Measurements from ENCODE around the gene IQGAP2.

Gene IQGAP2

GRCh38 chr5:76720988-76721569 is 318.0 kb downstream of the IQGAP2 start:
- TF ChIP-seq ELF4 (IDR thresholded peaks at IDR 0.05) (no peak), LEF1 (IDR thresholded peaks at IDR 0.05; ENCODE audit: borderline replicate concordance) (no peak), HDGF (IDR thresholded peaks at IDR 0.05; ENCODE audit: borderline replicate concordance) (no peak), FOXM1 (IDR thresholded peaks at IDR 0.05; ENCODE audit: borderline replicate concordance) (no peak), ZNF384 (IDR thresholded peaks at IDR 0.05) (no peak), BHLHE40 (IDR thresholded peaks at IDR 0.05; ENCODE audit: borderline replicate concordance) (no peak), FOXA1 (IDR thresholded peaks at IDR 0.05) (no peak), CTBP1 (IDR thresholded peaks at IDR 0.05; ENCODE audit: borderline replicate concordance) (no peak), NFRKB (IDR thresholded peaks at IDR 0.05) (no peak), FOXK2 (IDR thresholded peaks at IDR 0.05) (no peak), PKNOX1 (IDR thresholded peaks at IDR 0.05) (no peak), ARNT (IDR thresholded peaks at IDR 0.05) (no peak), L3MBTL2 (conservative IDR thresholded peaks at IDR 0.05) (no peak)
- ChIA-PET POLR2A (no interaction called here), CTCF (interaction anchor here (2.2 kb wide), 1 partner anchor 53 kb away, joined by 7 read pairs; no protein-coding TSS in a partner anchor)
- no peak for DNase-seq (ENCODE audit: extremely low spot score)

- CTCF ChIA-PET = no interaction called here
- POLR2A ChIA-PET = no interaction called here
- TF ChIP-seq BHLHE40 (IDR thresholded peaks at IDR 0.05; ENCODE audit: borderline replicate concordance) = no peak
- TF ChIP-seq L3MBTL2 (conservative IDR thresholded peaks at IDR 0.05) = no peak
- no peak for TF ChIP-seq ELF4 (IDR thresholded peaks at IDR 0.05)
- TF ChIP-seq ZNF384 (IDR thresholded peaks at IDR 0.05) = no peak
- no peak for TF ChIP-seq HDGF (IDR thresholded peaks at IDR 0.05; ENCODE audit: borderline replicate concordance)
- no peak for TF ChIP-seq SP1 (IDR thresholded peaks at IDR 0.05)
- no peak for TF ChIP-seq FOXM1 (IDR thresholded peaks at IDR 0.05; ENCODE audit: borderline replicate concordance)
- TF ChIP-seq FOXK2 (IDR thresholded peaks at IDR 0.05) = no peak
- TF ChIP-seq FOXA1 (IDR thresholded peaks at IDR 0.05) = no peak
- no peak for TF ChIP-seq LEF1 (IDR thresholded peaks at IDR 0.05; ENCODE audit: borderline replicate concordance)
- no peak for TF ChIP-seq NFRKB (IDR thresholded peaks at IDR 0.05)
- TF ChIP-seq SUZ12 (IDR thresholded peaks at IDR 0.05) = no peak
- no peak for DNase-seq (ENCODE audit: extremely low spot score)
Measured at GRCh38 chr5:76723266-76723665, 320.2 kb downstream of the IQGAP2 start.

- DNase-seq (ENCODE audit: extremely low spot score) = no peak
- TF ChIP-seq BHLHE40 (IDR thresholded peaks at IDR 0.05; ENCODE audit: borderline replicate concordance) (no peak), CTBP1 (IDR thresholded peaks at IDR 0.05; ENCODE audit: borderline replicate concordance) (no peak), L3MBTL2 (conservative IDR thresholded peaks at IDR 0.05) (no peak), FOXM1 (IDR thresholded peaks at IDR 0.05; ENCODE audit: borderline replicate concordance) (no peak), ARNT (IDR thresholded peaks at IDR 0.05) (no peak), FOXK2 (IDR thresholded peaks at IDR 0.05) (no peak), TARDBP (IDR thresholded peaks at IDR 0.05) (no peak), HDGF (IDR thresholded peaks at IDR 0.05; ENCODE audit: borderline replicate concordance) (no peak), PKNOX1 (IDR thresholded peaks at IDR 0.05) (no peak), NFRKB (IDR thresholded peaks at IDR 0.05) (no peak), SUZ12 (IDR thresholded peaks at IDR 0.05) (no peak), LEF1 (IDR thresholded peaks at IDR 0.05; ENCODE audit: borderline replicate concordance) (no peak), SP1 (IDR thresholded peaks at IDR 0.05) (no peak), FOXA1 (IDR thresholded peaks at IDR 0.05) (no peak), ELF4 (IDR thresholded peaks at IDR 0.05) (no peak), ZNF384 (IDR thresholded peaks at IDR 0.05) (no peak)
- POLR2A ChIA-PET = no interaction called here
- CTCF ChIA-PET = no interaction called here
Measured at GRCh38 chr5:76723906-76724305, 320.8 kb downstream of the IQGAP2 start.

GRCh38 chr5:76724871-76725270 is 321.8 kb downstream of the IQGAP2 start:
- ChIA-PET POLR2A (no interaction called here), CTCF (no interaction called here)
- no peak for TF ChIP-seq L3MBTL2 (conservative IDR thresholded peaks at IDR 0.05)
- no peak for DNase-seq (ENCODE audit: extremely low spot score)

- no peak for DNase-seq (ENCODE audit: extremely low spot score)
- TF ChIP-seq FOXM1 (IDR thresholded peaks at IDR 0.05; ENCODE audit: borderline replicate concordance) = no peak
- no peak for TF ChIP-seq FOXK2 (IDR thresholded peaks at IDR 0.05)
- no peak for TF ChIP-seq FOXA1 (IDR thresholded peaks at IDR 0.05)
- no peak for TF ChIP-seq ELF4 (IDR thresholded peaks at IDR 0.05)
- no peak for TF ChIP-seq TARDBP (IDR thresholded peaks at IDR 0.05)
- no peak for TF ChIP-seq LEF1 (IDR thresholded peaks at IDR 0.05; ENCODE audit: borderline replicate concordance)
- ChIA-PET POLR2A (no interaction called here), CTCF (interaction anchor here (0.8 kb wide), 1 partner anchor 12 kb away, joined by 3 read pairs; no protein-coding TSS in a partner anchor)
Measured at GRCh38 chr5:76728965-76729364, 325.9 kb downstream of the IQGAP2 start.

GRCh38 chr5:76729373-76730290 is 326.5 kb downstream of the IQGAP2 start:
- DNase-seq (ENCODE audit: extremely low spot score) = no peak
- TF ChIP-seq HDGF (IDR thresholded peaks at IDR 0.05; ENCODE audit: borderline replicate concordance) (no peak), SUZ12 (IDR thresholded peaks at IDR 0.05) (no peak), FOXK2 (IDR thresholded peaks at IDR 0.05) (no peak), SP1 (IDR thresholded peaks at IDR 0.05) (no peak), L3MBTL2 (conservative IDR thresholded peaks at IDR 0.05) (no peak), BHLHE40 (IDR thresholded peaks at IDR 0.05; ENCODE audit: borderline replicate concordance) (no peak), ZNF384 (IDR thresholded peaks at IDR 0.05) (no peak), ARNT (IDR thresholded peaks at IDR 0.05) (no peak), PKNOX1 (IDR thresholded peaks at IDR 0.05) (no peak), FOXM1 (IDR thresholded peaks at IDR 0.05; ENCODE audit: borderline replicate concordance) (no peak), FOXA1 (IDR thresholded peaks at IDR 0.05) (no peak), ELF4 (IDR thresholded peaks at IDR 0.05) (no peak), LEF1 (IDR thresholded peaks at IDR 0.05; ENCODE audit: borderline replicate concordance) (no peak), NFRKB (IDR thresholded peaks at IDR 0.05) (no peak), CTBP1 (IDR thresholded peaks at IDR 0.05; ENCODE audit: borderline replicate concordance) (no peak), TARDBP (IDR thresholded peaks at IDR 0.05) (no peak)
- ChIA-PET POLR2A (no interaction called here), CTCF (interaction anchor here (0.8 kb wide), 1 partner anchor 13 kb away, joined by 3 read pairs; no protein-coding TSS in a partner anchor)
